ENCODE data around the gene SHROOM3.

DNA sequence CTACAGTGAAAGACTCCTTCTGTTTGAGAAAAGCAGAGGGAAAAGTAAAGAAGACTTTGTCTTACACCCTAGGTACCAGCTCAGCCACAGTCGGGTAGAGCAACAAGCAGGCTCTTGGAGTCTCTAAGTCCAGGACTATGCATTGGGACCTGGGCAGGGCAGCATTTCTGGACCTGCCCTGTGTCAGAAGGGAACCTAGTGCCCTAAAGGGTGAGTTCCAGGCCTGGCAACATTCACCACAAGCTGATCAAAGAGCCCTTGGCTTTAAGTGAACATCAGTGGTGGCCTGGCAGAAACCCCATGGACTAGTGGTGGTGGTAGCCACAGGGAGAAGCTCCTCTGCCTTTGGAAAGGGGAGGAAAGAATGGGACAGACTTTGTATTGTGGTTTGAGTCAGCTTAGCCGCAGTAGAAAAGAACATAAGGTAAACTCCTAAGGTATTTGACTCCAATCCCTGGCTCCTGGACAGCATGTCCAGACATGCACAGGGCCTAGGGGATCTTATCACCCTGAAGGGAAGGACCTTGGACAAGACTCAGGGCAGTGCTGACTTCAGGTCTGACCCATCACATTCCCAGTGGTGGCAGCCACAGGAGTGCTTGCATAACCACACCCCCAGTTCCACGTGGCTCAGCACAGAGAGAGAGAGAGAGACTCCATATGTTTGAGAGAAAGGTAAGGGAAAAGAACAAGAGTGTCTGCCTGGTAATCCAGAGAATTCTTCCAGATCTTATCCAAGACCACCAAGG is 46.7 kb upstream of the SHROOM3 start:
- TF ChIP-seq, protein P1, sequence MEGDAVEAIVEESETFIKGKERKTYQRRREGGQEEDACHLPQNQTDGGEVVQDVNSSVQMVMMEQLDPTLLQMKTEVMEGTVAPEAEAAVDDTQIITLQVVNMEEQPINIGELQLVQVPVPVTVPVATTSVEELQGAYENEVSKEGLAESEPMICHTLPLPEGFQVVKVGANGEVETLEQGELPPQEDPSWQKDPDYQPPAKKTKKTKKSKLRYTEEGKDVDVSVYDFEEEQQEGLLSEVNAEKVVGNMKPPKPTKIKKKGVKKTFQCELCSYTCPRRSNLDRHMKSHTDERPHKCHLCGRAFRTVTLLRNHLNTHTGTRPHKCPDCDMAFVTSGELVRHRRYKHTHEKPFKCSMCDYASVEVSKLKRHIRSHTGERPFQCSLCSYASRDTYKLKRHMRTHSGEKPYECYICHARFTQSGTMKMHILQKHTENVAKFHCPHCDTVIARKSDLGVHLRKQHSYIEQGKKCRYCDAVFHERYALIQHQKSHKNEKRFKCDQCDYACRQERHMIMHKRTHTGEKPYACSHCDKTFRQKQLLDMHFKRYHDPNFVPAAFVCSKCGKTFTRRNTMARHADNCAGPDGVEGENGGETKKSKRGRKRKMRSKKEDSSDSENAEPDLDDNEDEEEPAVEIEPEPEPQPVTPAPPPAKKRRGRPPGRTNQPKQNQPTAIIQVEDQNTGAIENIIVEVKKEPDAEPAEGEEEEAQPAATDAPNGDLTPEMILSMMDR (IDR thresholded peaks at IDR 0.05) = no peak
- TF ChIP-seq POLR2AphosphoS5 (IDR thresholded peaks at IDR 0.05) = no peak

All from esophagus muscularis mucosa (tissue), 3 donors.